ENCODE results near the gene TNPO1.
"Not testable (repeated sequence)": the region's sequence is repeated elsewhere in the genome, so short reads cannot be mapped to it uniquely, and the experiment has no call there.

TNPO1 gene

GRCh38 chr5:72816284-72817075 is at the start of gene TNPO1:
Gene TNPO1, plus strand, starts transcription at chr5:72816661. Its CDS starts 77 bp downstream, at chr5:72816738.
- no peak for FAIRE-seq

- no peak for FAIRE-seq
These were observed 49.0 kb upstream of the TNPO1 start for GRCh38 chr5:72767289-72768010.

- no peak for FAIRE-seq
These were observed 46.2 kb upstream of the TNPO1 start for GRCh38 chr5:72770266-72770665.

- FAIRE-seq = no peak
These were observed 39.8 kb upstream of the TNPO1 start for GRCh38 chr5:72776684-72777083.

GRCh38 chr5:72779520-72779919 is 36.9 kb upstream of the TNPO1 start:
- FAIRE-seq = no peak

- no peak for FAIRE-seq
These were observed 33.1 kb upstream of the TNPO1 start for GRCh38 chr5:72783354-72783753.

GRCh38 chr5:72784129-72784528 is 32.3 kb upstream of the TNPO1 start:
- FAIRE-seq = peak; percentile 18

GRCh38 chr5:72785801-72786200 is 30.7 kb upstream of the TNPO1 start:
- FAIRE-seq = no peak

- FAIRE-seq = no peak
These were observed 29.8 kb upstream of the TNPO1 start for GRCh38 chr5:72786676-72787075.

GRCh38 chr5:72788866-72789505 is 27.5 kb upstream of the TNPO1 start:
- FAIRE-seq = no peak

- FAIRE-seq = no peak
These were observed 26.3 kb upstream of the TNPO1 start for GRCh38 chr5:72790186-72790585.

GRCh38 chr5:72792662-72793061 is 23.8 kb upstream of the TNPO1 start:
- not testable (repeated sequence) for FAIRE-seq

- no peak for FAIRE-seq
These were observed 20.5 kb upstream of the TNPO1 start for GRCh38 chr5:72796001-72796400.

GRCh38 chr5:72799721-72800120 is 16.7 kb upstream of the TNPO1 start:
- FAIRE-seq = no peak

- FAIRE-seq = not testable (repeated sequence)
These were observed 7.8 kb upstream of the TNPO1 start for GRCh38 chr5:72808637-72809036.

GRCh38 chr5:72811849-72812248 is 4.6 kb upstream of the TNPO1 start:
- FAIRE-seq = no peak

GRCh38 chr5:72812488-72812887 is 4.0 kb upstream of the TNPO1 start:
- no peak for FAIRE-seq

- no peak for FAIRE-seq
These were observed 2.4 kb upstream of the TNPO1 start for GRCh38 chr5:72814104-72814503.

GRCh38 chr5:72814864-72815263 is 1.6 kb upstream of the TNPO1 start:
- peak; percentile 54 for FAIRE-seq

- FAIRE-seq = peak; percentile 15
These were observed 729 bp upstream of the TNPO1 start for GRCh38 chr5:72815580-72816283.

GRCh38 chr5:72817076-72817481 is 618 bp downstream of the TNPO1 start:
- FAIRE-seq = no peak

GRCh38 chr5:72817671-72818266 is 1.3 kb downstream of the TNPO1 start:
- FAIRE-seq = no peak
